GM19023 (cell line): Measurements from ENCODE around the gene ALKBH3.

Experiments used
- ATAC-seq: cut with Tn5 transposase; IDR thresholded peaks from one replicate; pipeline ENCODE4 v1.9.1; 2021; ENCODE audit warnings: mild to moderate bottlenecking, moderate library complexity; ENCODE audit not compliant: unreplicated experiment

The ALKBH3 gene

GRCh38 chr11:43957571-43957970 is 76.9 kb downstream of the ALKBH3 start:
- ATAC-seq, result no peak

- ATAC-seq, result no peak
These were observed 78.8 kb downstream of the ALKBH3 start for GRCh38 chr11:43959321-43959995.

DNA sequence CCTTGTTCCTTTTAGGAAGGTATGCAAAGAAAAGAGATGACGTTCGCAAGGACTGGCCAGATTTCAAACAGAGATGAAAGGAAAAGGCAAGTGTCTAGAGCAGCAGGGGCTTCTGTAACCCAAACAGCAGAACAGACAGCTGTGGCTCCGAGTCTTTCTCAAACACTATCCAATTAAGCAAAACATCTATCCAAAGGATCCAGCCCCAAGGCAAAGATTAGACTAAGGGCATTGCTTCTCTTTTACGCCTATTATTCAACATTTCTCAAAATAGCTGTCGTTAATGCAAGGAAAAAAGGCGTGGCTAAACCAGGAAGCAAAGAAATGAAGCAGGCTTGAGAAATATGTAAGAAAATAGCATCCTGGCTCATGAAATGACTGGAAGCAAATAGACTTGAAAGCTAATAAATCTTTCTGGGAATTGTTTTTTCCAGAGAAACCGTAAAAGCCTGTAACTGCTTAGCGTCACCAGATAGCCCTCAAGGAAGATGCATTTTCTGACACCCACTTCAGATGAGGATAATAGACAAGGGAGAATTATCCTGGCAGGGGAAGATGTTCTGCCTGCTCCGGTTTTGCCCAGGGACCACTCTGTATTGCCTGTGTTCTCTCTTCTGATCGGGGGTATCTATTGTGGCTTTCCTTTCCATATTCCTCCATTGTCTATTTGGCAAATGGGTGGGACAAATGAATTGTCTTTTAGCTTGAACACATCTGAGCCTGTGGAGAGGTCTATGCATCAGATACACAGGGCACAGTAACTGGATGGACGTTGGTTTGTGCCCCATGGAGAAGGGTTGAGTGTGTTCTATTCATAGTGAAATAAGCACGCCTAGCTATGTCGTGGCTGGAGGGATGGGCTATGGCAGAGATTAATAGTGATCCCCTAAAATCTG is 82.0 kb downstream of the ALKBH3 start:
- ATAC-seq, result no peak

- ATAC-seq, result no peak
These were observed 82.6 kb downstream of the ALKBH3 start for GRCh38 chr11:43963279-43963620.

GRCh38 chr11:43967661-43968060 is 87.0 kb downstream of the ALKBH3 start:
- ATAC-seq, result no peak

DNA sequence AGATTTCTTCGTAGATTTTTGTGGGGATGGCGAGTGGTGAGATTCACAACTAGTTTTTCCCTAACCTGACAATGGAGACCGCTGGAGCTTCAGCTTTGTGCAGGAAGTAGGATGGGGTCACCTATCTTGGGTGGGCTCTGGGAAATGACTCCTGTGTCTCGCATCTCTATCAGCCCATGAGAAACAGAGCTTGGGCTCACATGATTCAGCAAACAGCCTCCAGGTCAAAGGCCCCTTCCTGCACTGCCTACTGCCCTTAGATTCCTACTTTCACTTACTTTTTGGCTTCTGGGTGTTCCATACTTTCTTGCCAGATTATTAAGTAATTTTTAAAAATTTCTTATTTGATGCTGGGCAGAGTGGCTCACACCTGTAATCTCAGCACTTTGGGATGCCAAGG is 88.1 kb downstream of the ALKBH3 start:
- ATAC-seq, result no peak

- no peak for ATAC-seq
These were observed 88.9 kb downstream of the ALKBH3 start for GRCh38 chr11:43969543-43969942.
